ENCODE measurements around the gene MAGI1.
"Not testable (repeated sequence)": the region's sequence is repeated elsewhere in the genome, so short reads cannot be mapped to it uniquely, and the experiment has no call there.

MAGI1 gene

GRCh38 chr3:65548848-65549625 lies 489.7 kb downstream of the MAGI1 start:
- DNase-seq = no peak

GRCh38 chr3:65545429-65545828 lies 493.3 kb downstream of the MAGI1 start:
- DNase-seq = no peak

- not testable (repeated sequence) for DNase-seq
Observed at GRCh38 chr3:65543391-65543790, 495.3 kb downstream of the MAGI1 start.

GRCh38 chr3:65540666-65541065 lies 498.1 kb downstream of the MAGI1 start:
- DNase-seq = no peak

- DNase-seq = no peak
Observed at GRCh38 chr3:65539616-65540015, 499.1 kb downstream of the MAGI1 start.

- no peak for DNase-seq
Observed at GRCh38 chr3:65538101-65538500, 500.6 kb downstream of the MAGI1 start.

GRCh38 chr3:65537109-65537508 lies 501.6 kb downstream of the MAGI1 start:
- DNase-seq = no peak

GRCh38 chr3:65535260-65535659 lies 503.5 kb downstream of the MAGI1 start:
- no peak for DNase-seq

GRCh38 chr3:65534805-65535204 lies 503.9 kb downstream of the MAGI1 start:
- DNase-seq = no peak

- DNase-seq = no peak
Observed at GRCh38 chr3:65532749-65533148, 506.0 kb downstream of the MAGI1 start.

GRCh38 chr3:65532215-65532614 lies 506.5 kb downstream of the MAGI1 start:
- DNase-seq = no peak

- no peak for DNase-seq
Observed at GRCh38 chr3:65531499-65531898, 507.2 kb downstream of the MAGI1 start.

- DNase-seq = no peak
Observed at GRCh38 chr3:65526656-65527055, 512.1 kb downstream of the MAGI1 start.

GRCh38 chr3:65524584-65524983 lies 514.1 kb downstream of the MAGI1 start:
- no peak for DNase-seq

GRCh38 chr3:65523878-65524277 lies 514.8 kb downstream of the MAGI1 start:
- no peak for DNase-seq

GRCh38 chr3:65521032-65521431 lies 517.7 kb downstream of the MAGI1 start:
- DNase-seq = no peak

- no peak for DNase-seq
Observed at GRCh38 chr3:65516998-65517397, 521.7 kb downstream of the MAGI1 start.

- DNase-seq = not testable (repeated sequence)
Observed at GRCh38 chr3:65514317-65514716, 524.4 kb downstream of the MAGI1 start.

GRCh38 chr3:65509423-65509794 lies 529.3 kb downstream of the MAGI1 start:
- not testable (repeated sequence) for DNase-seq

GRCh38 chr3:65508750-65509422 lies 529.8 kb downstream of the MAGI1 start:
- DNase-seq = no peak

GRCh38 chr3:65507437-65507836 lies 531.3 kb downstream of the MAGI1 start:
- no peak for DNase-seq

- DNase-seq = no peak
Observed at GRCh38 chr3:65503776-65504175, 534.9 kb downstream of the MAGI1 start.

- no peak for DNase-seq
Observed at GRCh38 chr3:65502526-65502925, 536.2 kb downstream of the MAGI1 start.
